ENCODE measurements around the gene TRPC4AP.
"Not testable (repeated sequence)": the region's sequence is repeated elsewhere in the genome, so short reads cannot be mapped to it uniquely, and the experiment has no call there.

Gene TRPC4AP

GRCh38 chr20:35106827-35107380, 14.3 kb upstream of the TRPC4AP start:
- FAIRE-seq (no peak), DNase-seq (ENCODE audit: extremely low spot score, insufficient read length, low read depth) (no peak)

GRCh38 chr20:35104685-35105295, 12.2 kb upstream of the TRPC4AP start:
- FAIRE-seq: no peak

DNA sequence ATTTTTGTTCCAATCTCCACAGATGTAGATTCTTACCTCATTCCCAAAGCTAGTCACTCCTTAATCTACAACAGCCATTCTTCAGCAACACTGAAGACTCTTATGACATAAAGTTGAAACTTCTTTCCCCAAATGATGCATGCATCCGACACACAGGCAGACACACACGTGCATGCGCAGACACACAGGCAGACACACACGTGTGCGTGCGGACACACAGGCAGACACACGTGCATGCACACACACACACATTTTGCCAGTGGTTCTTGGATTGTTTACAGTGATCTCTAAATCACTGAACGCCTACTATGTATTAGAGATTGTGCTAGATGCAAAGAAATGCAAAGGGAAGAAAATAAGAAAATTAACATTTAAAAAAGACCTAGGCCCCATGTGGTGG, 9.0 kb upstream of the TRPC4AP start:
- FAIRE-seq: no peak

More at GRCh38 chr20:35104685-35105295, 12.2 kb upstream of the TRPC4AP start:
- DNase-seq (ENCODE audit: extremely low spot score, insufficient read length, low read depth): no peak

DNA sequence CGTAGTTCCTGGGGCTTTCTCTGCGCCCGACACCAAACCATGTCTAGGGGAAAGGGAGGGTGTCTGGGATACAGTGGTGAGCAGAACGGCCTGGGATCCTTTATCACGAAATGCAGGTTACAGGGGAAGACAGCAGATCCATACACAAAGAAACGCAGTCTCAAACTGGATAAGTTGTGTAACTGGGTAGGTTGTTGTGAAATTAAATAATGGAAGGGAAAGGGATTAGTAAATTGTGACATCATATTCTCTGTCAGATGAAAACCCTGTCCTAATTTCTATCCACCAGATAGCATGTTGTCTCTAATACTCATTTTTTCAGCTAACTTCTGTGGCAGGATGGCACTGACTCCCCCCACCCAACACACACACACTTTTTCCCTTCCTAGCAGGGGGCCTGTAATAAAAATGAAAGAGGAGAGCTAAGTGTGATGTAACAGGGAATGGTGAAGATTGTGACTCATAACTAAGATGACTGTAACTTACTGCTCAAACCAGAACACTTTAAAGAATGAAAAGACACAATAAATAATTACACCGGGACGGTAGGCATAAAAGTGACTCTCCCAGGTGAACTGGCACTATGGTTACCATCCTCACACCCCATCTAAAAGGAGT, 769 bp upstream of the TRPC4AP start:
- DNase-seq (ENCODE audit: extremely low spot score, insufficient read length, low read depth) (no peak), FAIRE-seq (no peak)

More for the DNA sequence above, 9.0 kb upstream of the TRPC4AP start:
- no peak for DNase-seq (ENCODE audit: extremely low spot score, insufficient read length, low read depth)

GRCh38 chr20:35091816-35092523, 637 bp downstream of the TRPC4AP start:
- DNase-seq (ENCODE audit: extremely low spot score, insufficient read length, low read depth) (no peak), FAIRE-seq (no peak)

DNA sequence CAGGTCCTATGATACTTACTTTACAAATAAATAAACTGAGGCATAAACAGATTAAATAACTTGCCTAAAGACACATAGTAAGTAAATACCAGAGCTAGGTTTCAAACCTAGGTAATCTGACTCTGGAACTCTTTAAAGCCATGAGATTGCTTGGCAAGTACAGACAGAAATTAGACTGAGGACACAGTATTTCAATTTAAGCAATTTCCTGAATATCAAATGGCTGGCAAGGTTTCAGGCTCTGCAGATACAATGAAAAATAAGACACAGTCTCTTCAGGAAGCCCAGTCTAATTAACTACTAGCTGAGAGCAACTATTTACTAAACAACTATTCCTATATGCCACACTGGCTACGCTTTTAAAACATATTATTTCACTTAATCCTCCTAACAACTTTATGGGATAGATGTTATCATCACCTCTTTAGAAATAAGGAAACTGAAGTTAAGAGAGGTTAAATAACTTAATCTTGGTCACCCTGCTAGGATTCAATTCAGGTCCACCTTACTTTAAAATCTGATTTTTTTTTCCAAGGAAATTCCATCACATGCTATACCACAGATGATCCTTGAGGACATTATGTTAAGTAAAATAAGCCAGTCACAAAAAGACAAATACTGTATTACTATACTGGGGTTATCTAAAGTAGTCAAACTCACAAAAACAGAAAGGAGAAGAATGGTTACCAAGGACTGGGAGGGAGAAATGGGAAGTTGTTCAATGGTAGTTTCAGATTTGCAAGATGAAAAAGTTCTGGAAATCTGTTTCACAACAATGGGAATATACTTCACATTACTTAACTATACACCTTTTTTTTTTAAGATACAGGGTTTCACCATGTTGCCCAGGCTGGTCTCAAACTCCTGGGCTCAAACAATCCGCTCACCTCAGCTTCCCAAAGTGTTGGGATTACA, 4.1 kb downstream of the TRPC4AP start:
- FAIRE-seq (no peak), DNase-seq (ENCODE audit: extremely low spot score, insufficient read length, low read depth) (no peak)

DNA sequence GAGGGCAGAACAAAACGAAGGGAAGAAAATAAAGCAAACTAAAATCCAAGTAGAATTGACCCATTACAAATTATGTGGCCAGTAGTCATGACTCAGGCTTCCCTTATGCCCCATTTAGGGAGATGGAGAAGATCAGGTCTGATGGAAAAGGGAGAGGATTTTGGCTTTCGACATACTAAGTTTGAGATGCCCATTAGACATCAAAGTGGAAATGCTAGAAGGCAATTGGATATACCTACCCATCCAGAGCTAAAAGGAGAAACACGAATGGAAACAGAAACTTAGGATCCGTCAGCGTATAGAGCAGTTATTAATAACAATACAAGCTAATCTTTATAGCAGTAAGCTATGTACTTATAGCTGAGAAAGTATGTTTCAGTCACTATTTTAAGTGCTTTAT, 4.8 kb downstream of the TRPC4AP start:
- DNase-seq (ENCODE audit: extremely low spot score, insufficient read length, low read depth): no peak
- FAIRE-seq: no peak

DNA sequence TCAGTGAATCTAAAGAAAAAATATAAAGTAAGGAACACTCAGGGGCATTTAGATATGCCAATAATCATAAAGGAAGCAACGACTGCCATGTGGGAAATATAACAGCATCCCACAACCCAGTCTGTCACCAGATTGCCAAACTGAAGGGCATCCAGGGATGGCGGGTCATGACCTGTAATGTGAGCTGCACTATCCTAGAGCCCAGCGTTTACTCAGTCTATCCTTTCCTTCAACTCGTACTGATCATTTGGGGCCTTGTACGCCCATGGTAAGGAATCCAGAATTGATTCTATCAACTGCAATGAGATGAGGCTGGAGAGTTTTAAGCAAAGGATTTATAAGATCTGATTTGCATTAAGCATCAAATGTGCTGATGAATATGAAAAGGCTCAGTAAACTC, 5.3 kb downstream of the TRPC4AP start:
- no peak for FAIRE-seq
- DNase-seq (ENCODE audit: extremely low spot score, insufficient read length, low read depth): no peak

- FAIRE-seq (no peak), DNase-seq (ENCODE audit: extremely low spot score, insufficient read length, low read depth) (no peak)
Measured at GRCh38 chr20:35085477-35086225, 7.0 kb downstream of the TRPC4AP start.

DNA sequence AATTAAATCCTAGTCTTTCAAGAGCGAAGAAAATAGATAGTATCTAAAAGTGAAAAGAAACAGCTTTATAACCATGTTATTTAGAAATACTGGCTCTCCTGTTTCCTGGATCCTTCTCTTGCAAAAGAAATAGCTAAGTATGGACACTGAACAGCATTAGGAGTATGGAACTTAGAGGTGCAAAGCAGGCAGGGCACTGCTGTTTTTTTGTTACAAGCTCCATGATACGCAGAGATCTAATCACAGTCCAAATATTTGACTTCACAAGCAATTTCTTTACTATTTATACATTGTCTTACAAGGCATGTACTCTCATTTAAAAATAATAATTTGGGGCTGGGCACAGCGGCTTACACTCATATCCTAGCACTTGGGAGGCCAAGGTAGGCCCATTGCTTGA, 7.6 kb downstream of the TRPC4AP start:
- FAIRE-seq (no peak), DNase-seq (ENCODE audit: extremely low spot score, insufficient read length, low read depth) (no peak)

- not testable (repeated sequence) for DNase-seq (ENCODE audit: extremely low spot score, insufficient read length, low read depth); FAIRE-seq
Measured at GRCh38 chr20:35080348-35080642, 12.3 kb downstream of the TRPC4AP start.

GRCh38 chr20:35079472-35080347, 12.9 kb downstream of the TRPC4AP start:
- no peak for DNase-seq (ENCODE audit: extremely low spot score, insufficient read length, low read depth)
- FAIRE-seq: no peak

- FAIRE-seq (no peak), DNase-seq (ENCODE audit: extremely low spot score, insufficient read length, low read depth) (no peak)
Measured at GRCh38 chr20:35077872-35078271, 14.7 kb downstream of the TRPC4AP start.

GRCh38 chr20:35077341-35077740, 15.3 kb downstream of the TRPC4AP start:
- DNase-seq (ENCODE audit: extremely low spot score, insufficient read length, low read depth) (no peak), FAIRE-seq (no peak)

GRCh38 chr20:35071436-35072153, 21.0 kb downstream of the TRPC4AP start:
- not testable (repeated sequence) for FAIRE-seq; DNase-seq (ENCODE audit: extremely low spot score, insufficient read length, low read depth)

DNA sequence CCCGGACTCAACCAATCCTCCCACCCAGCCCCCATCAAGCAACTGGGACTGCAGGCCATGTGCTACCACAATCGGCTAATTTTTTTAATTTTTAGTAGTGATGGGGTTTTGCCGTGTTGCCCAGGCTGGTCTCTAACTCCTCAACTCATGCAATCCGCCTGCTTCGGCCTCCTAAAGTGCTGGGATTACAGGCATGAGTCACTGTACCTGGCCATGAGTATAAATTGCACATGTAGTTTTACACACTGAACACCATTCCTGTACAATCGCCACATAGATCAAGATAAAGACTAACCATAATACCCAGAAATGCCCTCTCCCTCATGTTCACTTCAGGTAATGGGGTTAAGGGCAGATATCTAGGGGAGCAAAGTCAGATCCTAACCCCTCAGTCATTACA, 26.4 kb downstream of the TRPC4AP start:
- no peak for DNase-seq (ENCODE audit: extremely low spot score, insufficient read length, low read depth)
- FAIRE-seq: no peak

GRCh38 chr20:35065181-35065580, 27.4 kb downstream of the TRPC4AP start:
- DNase-seq (ENCODE audit: extremely low spot score, insufficient read length, low read depth) (no peak), FAIRE-seq (no peak)

- FAIRE-seq (no peak), DNase-seq (ENCODE audit: extremely low spot score, insufficient read length, low read depth) (no peak)
Measured at GRCh38 chr20:35063168-35063567, 29.4 kb downstream of the TRPC4AP start.
